GM19240 (cell line): Measurements from ENCODE around the gene PCDHB14.
"Not testable (repeated sequence)": the region's sequence is repeated elsewhere in the genome, so short reads cannot be mapped to it uniquely, and the experiment has no call there.

Experiments
- DNase-seq: peaks from one replicate; pipeline ENCODE4 v3.0.0; 2011; ENCODE audit warnings: low spot score; ENCODE audit not compliant: insufficient read length

The PCDHB14 gene

DNA sequence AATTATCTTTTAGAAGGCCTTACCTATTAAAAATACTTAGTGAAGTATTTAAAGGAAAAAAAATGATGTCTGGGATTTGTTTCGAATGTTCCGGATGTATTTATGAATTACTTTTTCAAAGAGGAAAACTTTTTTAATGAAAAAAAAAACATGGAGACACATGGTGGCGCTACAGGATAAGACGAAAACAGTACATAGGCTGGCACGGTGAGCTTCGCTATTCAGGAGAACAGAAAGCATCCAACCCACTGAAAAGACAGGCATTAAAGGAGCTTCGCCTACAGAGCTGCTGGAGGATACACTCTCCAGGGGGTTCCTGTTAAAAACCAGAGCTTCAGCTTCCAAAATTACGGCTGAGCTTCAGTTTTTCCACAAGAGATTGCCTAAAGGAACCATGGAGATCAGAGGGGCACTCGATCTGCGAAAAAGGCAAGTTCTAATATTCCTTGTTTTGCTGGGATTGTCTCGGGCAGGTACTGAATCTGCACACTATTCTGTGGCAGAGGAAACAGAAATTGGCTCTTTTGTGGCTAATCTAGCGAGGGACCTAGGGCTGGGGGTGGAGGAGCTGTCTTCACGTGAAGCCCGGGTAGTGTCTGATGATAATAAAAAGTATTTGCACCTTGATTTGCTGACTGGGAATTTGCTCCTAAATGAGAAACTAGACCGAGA, at the start of gene PCDHB14:
PCDHB14 (plus strand) TSS at position 232 of the 672 bp plus-strand sequence; CDS start at position 395, 163 bp downstream.
- no peak for DNase-seq

DNA sequence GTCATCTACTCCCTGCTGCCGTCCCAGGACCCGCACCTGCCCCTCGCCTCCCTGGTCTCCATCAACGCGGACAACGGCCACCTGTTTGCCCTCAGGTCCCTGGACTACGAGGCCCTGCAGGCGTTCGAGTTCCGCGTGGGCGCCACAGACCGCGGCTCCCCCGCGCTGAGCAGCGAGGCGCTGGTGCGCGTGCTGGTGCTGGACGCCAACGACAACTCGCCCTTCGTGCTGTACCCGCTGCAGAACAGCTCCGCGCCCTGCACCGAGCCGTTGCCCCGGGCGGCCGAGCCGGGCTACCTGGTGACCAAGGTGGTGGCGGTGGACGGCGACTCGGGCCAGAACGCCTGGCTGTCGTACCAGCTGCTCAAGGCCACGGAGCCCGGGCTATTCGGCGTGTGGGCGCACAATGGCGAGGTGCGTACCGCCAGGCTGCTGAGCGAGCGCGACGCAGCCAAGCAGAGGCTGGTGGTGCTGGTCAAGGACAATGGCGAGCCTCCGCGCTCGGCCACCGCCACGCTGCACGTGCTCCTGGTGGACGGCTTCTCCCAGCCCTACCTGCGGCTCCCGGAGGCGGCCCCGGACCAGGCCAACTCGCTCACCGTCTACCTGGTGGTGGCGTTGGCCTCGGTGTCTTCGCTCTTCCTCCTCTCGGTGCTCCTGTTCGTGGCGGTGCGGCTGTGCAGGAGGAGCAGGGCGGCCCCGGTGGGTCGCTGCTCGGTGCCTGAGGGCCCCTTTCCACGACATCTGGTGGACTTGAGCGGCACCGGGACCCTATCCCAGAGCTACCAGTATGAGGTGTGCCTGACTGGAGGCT, 48.6 kb upstream of the PCDHB14 start:
- DNase-seq: not testable (repeated sequence)

DNA sequence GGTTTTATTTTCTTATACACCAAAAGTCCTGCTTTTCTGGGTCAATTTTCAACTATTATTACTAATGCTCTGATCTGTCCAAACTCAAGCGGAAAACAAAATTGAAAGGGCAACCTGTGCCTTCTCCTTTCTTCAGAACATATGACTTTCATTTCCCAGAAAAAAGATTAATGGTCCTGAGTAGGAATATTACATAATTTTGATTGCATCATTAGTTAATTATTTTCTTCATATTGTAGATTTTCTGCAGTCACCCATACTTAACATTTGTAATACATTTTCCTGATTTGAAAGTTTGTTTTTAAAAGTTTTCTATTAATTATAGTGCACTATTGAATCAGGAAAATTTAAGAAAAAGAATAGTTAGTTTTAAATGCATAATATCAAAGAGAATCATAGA, 47.2 kb upstream of the PCDHB14 start:
- DNase-seq: no peak

DNA sequence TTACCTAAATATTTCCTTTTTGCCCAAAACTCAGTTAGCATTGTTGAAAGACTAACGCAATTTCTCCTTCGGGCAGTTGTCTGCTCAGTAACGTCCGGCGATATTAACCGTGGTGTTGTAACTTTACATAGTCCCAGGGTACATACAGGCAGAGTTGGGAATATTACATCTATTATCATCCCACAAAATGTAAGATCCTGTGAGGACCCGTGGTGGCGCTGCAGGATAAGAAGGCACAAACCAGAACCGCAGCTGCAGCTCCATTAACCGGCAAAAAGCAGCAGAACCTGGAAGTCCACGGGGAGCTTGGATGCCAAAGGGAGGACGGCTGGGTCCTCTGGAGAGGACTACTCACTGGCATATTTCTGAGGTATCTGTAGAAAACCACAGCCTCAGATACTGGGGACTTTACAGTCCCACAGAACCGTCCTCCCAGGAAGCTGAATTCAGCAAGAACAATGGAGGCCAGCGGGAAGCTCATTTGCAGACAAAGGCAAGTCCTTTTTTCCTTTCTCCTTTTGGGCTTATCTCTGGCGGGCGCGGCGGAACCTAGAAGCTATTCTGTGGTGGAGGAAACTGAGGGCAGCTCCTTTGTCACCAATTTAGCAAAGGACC, 45.5 kb upstream of the PCDHB14 start, which contains the start of gene PCDHB8:
PCDHB8 (plus strand) TSS at position 214 of the 615 bp plus-strand sequence; CDS start at position 459, 245 bp downstream.
- DNase-seq: not testable (repeated sequence)

DNA sequence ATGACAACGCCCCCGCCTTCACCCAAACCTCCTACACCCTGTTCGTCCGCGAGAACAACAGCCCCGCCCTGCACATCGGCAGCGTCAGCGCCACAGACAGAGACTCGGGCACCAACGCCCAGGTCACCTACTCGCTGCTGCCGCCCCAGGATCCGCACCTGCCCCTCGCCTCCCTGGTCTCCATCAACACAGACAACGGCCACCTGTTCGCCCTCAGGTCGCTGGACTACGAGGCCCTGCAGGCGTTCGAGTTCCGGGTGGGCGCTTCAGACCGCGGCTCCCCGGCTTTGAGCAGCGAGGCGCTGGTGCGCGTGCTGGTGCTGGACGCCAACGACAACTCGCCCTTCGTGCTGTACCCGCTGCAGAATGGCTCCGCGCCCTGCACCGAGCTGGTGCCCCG, 43.8 kb upstream of the PCDHB14 start:
- not testable (repeated sequence) for DNase-seq

- not testable (repeated sequence) for DNase-seq
Measured at GRCh38 chr5:141179876-141180275, 43.3 kb upstream of the PCDHB14 start.

DNA sequence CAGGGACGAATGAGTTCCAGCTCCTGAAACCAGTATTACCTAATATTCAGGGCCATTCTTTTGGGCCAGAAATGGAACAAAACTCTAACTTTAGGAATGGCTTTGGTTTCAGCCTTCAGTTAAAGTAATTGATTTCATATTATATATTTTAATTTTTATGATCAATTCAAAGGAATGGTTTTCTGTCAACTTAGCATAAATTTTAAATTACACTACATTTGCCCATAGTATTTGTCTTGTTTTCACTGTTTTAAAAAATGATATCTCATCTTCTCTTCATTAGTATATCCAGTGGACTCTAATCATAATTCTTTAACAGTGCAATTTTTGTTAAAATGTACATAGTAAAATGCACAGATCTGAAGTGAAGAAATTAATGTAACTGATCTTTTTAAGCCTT, 42.8 kb upstream of the PCDHB14 start:
- no peak for DNase-seq

DNA sequence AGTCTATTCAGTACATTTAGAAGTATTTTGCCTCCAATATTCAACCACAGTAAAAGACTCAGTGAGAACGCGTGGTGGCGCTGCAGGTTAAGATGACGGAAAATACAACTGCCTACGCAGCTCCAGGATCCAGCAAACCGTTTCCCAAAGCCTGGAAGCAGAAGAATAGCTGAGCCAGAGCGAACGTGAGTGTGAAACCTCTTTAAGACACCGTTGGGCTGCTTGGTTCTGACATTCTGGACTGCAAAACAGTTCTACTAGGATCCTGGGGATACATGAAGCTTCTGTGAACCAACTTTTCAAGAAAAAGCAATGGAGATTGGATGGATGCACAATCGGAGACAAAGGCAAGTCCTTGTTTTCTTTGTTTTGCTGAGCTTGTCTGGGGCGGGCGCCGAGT, 40.9 kb upstream of the PCDHB14 start, which contains the start of gene PCDHB16:
PCDHB16 (plus strand) TSS at position 140 of the 400 bp plus-strand sequence; CDS start at position 313, 173 bp downstream.
- DNase-seq: no peak

GRCh38 chr5:141184117-141184855, 38.9 kb upstream of the PCDHB14 start:
- DNase-seq: not testable (repeated sequence)

DNA sequence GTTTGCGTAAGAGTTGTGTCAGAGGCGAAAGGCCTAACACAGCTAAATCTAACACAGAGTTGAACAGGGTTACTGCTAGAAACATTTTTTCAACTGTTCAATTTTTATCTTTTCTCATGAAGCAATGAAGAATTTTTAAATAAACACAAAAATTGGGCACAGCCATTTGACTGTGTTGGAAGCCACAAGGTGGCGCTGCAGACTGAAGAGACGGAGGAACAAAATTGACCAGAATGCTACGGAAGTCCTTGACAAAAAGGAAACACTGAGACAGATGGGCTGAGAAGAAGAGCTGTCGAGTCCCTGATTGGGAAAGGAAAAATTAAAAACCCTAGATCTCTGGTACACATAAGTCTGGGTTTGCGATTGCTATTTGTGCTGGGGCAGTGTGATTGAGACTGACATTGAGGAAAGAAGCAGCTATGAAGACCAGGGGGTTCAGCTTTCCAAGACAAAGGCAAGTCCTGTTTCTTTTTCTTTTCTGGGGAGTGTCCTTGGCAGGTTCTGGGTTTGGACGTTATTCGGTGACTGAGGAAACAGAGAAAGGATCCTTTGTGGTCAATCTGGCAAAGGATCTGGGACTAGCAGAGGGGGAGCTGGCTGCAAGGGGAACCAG, 36.1 kb upstream of the PCDHB14 start, which contains the start of gene PCDHB9:
PCDHB9 (plus strand) TSS at position 265 of the 616 bp plus-strand sequence; CDS start at position 423, 158 bp downstream.
- no peak for DNase-seq

- DNase-seq: not testable (repeated sequence)
Measured at GRCh38 chr5:141188682-141189081, 34.5 kb upstream of the PCDHB14 start.

DNA sequence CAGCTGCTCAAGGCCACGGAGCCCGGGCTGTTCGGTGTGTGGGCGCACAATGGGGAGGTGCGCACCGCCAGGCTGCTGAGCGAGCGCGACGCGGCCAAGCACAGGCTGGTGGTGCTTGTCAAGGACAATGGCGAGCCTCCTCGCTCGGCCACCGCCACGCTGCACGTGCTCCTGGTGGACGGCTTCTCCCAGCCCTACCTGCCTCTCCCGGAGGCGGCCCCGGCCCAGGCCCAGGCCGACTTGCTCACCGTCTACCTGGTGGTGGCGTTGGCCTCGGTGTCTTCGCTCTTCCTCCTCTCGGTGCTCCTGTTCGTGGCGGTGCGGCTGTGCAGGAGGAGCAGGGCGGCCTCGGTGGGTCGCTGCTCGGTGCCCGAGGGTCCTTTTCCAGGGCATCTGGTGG, 34.0 kb upstream of the PCDHB14 start:
- not testable (repeated sequence) for DNase-seq

- DNase-seq: no peak
Measured at GRCh38 chr5:141192110-141192725, 30.9 kb upstream of the PCDHB14 start, which contains the start of gene PCDHB10. Gene PCDHB10, plus strand, starts transcription at chr5:141192353. Its CDS starts 200 bp downstream, at chr5:141192553.

DNA sequence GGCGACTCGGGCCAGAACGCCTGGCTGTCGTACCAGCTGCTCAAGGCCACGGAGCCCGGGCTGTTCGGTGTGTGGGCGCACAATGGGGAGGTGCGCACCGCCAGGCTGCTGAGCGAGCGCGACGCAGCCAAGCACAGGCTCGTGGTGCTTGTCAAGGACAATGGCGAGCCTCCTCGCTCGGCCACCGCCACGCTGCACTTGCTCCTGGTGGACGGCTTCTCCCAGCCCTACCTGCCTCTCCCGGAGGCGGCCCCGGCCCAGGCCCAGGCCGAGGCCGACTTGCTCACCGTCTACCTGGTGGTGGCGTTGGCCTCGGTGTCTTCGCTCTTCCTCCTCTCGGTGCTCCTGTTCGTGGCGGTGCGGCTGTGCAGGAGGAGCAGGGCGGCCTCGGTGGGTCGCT, 28.8 kb upstream of the PCDHB14 start:
- DNase-seq: not testable (repeated sequence)

DNA sequence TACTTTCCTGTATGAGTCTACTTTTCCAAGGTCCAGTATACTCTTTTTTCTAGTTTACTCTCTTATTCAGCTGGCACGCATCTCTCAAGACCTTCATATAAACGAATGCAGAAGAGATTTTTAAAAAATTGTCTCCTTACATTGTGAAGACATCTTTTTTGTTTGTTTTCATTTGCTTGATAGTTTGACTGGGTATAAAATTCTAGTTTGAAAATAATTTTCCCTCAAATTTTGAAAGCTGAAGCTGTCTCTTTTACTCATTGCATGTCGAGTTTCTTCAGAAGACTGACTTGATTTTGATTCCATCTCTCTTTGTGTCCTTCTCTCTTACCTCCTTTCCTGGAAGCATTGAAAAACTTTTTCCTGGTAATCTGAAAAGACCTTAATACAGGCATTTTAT, 26.8 kb upstream of the PCDHB14 start:
- no peak for DNase-seq

GRCh38 chr5:141199359-141200235, 23.5 kb upstream of the PCDHB14 start, which contains the start of gene PCDHB11:
Gene PCDHB11, plus strand, starts transcription at chr5:141199627. Its CDS starts 148 bp downstream, at chr5:141199775.
- DNase-seq: no peak

- not testable (repeated sequence) for DNase-seq
Measured at GRCh38 chr5:141201126-141201525, 22.0 kb upstream of the PCDHB14 start.

DNA sequence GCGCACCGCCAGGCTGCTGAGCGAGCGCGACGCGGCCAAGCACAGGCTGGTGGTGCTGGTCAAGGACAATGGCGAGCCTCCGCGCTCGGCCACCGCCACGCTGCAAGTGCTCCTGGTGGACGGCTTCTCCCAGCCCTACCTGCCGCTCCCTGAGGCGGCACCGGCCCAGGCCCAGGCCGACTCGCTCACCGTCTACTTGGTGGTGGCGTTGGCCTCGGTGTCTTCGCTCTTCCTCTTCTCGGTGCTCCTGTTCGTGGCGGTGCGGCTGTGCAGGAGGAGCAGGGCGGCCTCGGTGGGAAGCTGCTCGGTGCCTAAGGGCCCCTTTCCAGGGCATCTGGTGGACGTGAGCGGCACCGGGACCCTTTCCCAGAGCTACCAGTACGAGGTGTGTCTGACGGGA, 21.5 kb upstream of the PCDHB14 start:
- DNase-seq: not testable (repeated sequence)

DNA sequence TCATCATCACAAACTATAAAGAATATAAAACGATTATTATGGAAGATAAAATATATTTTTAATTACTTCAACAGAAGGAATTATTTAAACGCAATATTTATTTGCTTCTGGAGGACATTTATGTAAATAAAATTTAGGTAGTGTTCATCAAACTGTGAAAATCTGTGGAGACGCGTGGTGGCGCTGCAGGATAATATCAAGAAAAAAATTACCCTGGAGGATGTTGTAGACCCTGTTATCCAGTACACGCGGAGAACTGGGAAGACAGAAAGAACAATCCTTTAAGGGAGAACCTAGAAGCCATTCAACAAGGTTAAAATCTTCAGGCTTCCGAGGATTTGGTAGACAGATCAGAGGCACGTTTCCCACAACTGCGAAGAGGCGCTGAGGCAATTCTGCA, 14.7 kb upstream of the PCDHB14 start, which contains the start of gene PCDHB12:
PCDHB12 (plus strand) TSS at position 242 of the 400 bp plus-strand sequence. CDS start 189 bp downstream, outside the sequence.
- no peak for DNase-seq
